Measurements from ENCODE around the gene SLC25A31. TPM values are rescaled to one million over a fixed set of nuclear protein-coding genes. Genes with fewer than 3 reads are reported as not detected.

Gene SLC25A31
- total RNA-seq, 1 donor from 2014 or later: not detected

DNA sequence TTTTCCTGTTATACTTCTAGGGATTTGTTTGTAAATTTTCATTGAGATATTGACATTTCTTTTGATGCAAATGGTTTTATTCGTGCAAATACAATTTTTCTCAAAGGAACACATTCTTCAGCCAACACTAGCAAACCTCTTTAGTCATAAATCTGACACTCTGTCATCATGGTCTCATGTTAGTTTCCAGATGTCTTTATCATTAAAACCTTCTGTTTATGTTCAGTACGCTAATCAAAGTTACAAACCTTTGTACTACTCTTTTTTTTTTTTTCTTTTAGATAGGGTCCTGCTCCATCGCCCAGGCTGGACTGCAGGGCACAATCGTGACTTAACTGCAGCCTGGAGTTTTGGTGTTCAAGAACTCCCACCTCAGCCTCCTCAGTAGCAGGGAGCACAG is 7.1 kb downstream of the SLC25A31 start:
- Mint-ChIP-seq H3K4me1 (ENCODE audit: low read depth, unreplicated experiment) (no peaks in the 10 kb centered on the region), H3K36me3 (ENCODE audit: unreplicated experiment) (peaks cover 5% of the 10 kb centered on the region), H3K27ac (ENCODE audit: unreplicated experiment) (no peak overlapping the region), H3K4me3 (ENCODE audit: unreplicated experiment) (no peak overlapping the region), H3K9me3 (ENCODE audit: unreplicated experiment) (no peaks in the 10 kb centered on the region), H3K27me3 (ENCODE audit: unreplicated experiment) (no peaks in the 10 kb centered on the region)
- TF ChIP-seq, protein P1, sequence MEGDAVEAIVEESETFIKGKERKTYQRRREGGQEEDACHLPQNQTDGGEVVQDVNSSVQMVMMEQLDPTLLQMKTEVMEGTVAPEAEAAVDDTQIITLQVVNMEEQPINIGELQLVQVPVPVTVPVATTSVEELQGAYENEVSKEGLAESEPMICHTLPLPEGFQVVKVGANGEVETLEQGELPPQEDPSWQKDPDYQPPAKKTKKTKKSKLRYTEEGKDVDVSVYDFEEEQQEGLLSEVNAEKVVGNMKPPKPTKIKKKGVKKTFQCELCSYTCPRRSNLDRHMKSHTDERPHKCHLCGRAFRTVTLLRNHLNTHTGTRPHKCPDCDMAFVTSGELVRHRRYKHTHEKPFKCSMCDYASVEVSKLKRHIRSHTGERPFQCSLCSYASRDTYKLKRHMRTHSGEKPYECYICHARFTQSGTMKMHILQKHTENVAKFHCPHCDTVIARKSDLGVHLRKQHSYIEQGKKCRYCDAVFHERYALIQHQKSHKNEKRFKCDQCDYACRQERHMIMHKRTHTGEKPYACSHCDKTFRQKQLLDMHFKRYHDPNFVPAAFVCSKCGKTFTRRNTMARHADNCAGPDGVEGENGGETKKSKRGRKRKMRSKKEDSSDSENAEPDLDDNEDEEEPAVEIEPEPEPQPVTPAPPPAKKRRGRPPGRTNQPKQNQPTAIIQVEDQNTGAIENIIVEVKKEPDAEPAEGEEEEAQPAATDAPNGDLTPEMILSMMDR (IDR thresholded peaks at IDR 0.05; ENCODE audit: partially characterized antibody, unreplicated experiment): no peak
- DNase-seq: no peak

DNA sequence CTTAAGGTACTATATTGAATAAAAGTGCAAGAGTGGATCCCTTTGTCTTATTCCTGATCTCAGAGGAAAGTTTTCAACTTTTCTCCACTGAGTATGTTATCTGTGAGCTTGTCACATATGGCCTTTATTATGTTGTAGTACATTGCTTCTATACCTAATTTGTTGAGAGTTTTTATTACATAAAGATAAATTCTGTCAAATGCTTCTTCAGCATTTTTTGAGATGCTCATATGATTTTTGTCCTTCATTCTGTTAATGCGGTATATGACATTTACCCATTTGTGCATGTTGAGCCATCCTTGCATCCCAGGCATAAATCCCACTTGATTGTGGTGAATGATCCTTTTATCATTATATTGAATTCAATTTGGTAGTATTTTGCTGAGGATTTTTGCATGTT is 11.0 kb downstream of the SLC25A31 start:
- H3K36me3 Mint-ChIP-seq (ENCODE audit: unreplicated experiment): peaks cover 5% of the 10 kb centered on the region
- TF ChIP-seq, protein P1 (IDR thresholded peaks at IDR 0.05; ENCODE audit: partially characterized antibody, unreplicated experiment): no peak
- no peaks in the 10 kb centered on the region for H3K4me1 Mint-ChIP-seq (ENCODE audit: low read depth, unreplicated experiment)

DNA sequence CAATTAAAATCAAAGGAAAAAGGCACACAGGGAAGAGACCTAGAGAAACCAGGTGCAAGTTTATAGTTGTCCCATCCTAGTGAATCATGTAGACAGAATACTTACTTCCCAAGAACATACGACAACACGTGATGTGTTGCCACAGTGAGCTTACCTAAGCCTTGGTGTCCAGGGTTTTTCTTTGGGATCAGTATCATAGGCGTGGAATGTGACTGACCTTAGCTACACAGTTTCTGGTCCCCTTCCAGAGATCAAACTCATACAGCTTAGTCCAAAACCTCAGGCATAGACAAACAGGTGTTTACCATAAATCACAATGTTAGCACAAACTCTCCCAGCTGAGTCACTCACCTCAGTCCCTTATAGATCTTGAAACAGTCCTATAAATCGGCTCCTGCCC is 17.7 kb downstream of the SLC25A31 start:
- H3K27me3 Mint-ChIP-seq (ENCODE audit: unreplicated experiment): peaks cover 1% of the 10 kb centered on the region
- H3K4me1 Mint-ChIP-seq (ENCODE audit: low read depth, unreplicated experiment): no peaks in the 10 kb centered on the region
- H3K36me3 Mint-ChIP-seq (ENCODE audit: unreplicated experiment): peaks cover 6% of the 10 kb centered on the region
- no peak overlapping the region for H3K4me3 Mint-ChIP-seq (ENCODE audit: unreplicated experiment)
- H3K27ac Mint-ChIP-seq (ENCODE audit: unreplicated experiment): no peak overlapping the region
- TF ChIP-seq, protein P1 (IDR thresholded peaks at IDR 0.05; ENCODE audit: partially characterized antibody, unreplicated experiment): no peak
- H3K9me3 Mint-ChIP-seq (ENCODE audit: unreplicated experiment): peaks cover 5% of the 10 kb centered on the region
- DNase-seq: no peak

More for the DNA sequence above, 11.0 kb downstream of the SLC25A31 start:
- no peak overlapping the region for H3K4me3 Mint-ChIP-seq (ENCODE audit: unreplicated experiment)
- H3K27ac Mint-ChIP-seq (ENCODE audit: unreplicated experiment): no peak overlapping the region
- no peaks in the 10 kb centered on the region for H3K9me3 Mint-ChIP-seq (ENCODE audit: unreplicated experiment)
- DNase-seq: no peak
- no peaks in the 10 kb centered on the region for H3K27me3 Mint-ChIP-seq (ENCODE audit: unreplicated experiment)

DNA sequence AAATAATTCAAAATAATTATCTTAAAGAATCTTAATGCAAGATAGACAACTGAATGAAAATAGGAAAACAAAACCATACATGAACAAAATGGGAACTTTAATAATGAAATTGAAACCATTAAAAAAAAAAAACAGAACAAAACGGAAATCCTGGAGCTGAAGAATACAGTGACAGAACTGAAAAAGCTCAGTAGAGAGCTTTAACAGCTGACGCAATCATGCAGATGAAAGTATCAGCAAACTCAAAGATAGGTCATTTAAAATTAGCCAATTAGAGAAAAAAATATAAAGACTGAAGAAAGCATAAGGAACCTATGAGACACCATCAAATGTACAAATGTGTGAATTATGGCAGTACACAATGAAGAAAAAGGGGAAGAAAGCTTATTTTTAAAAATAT is 18.8 kb downstream of the SLC25A31 start:
- Mint-ChIP-seq H3K27ac (ENCODE audit: unreplicated experiment) (no peak overlapping the region), H3K27me3 (ENCODE audit: unreplicated experiment) (peaks cover 1% of the 10 kb centered on the region)
- TF ChIP-seq, protein P1 (IDR thresholded peaks at IDR 0.05; ENCODE audit: partially characterized antibody, unreplicated experiment): no peak

DNA sequence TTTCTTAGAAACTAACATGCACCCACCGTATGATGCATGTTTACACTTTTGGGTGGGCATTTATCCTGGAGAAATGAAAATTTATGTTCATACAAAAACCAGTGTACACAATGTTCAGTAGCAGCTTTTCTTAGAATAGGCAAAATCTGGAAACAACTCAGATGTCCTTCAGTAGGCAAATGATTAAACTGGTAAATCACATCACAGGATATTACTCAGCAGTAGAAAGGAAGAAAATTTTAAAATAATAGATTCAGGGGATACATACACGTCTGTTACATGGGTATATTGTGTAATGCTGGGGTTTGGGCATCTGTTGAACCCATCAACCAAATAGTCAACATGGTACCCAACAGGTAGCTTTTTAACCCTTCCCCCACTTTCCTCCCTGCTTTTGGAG is 26.7 kb downstream of the SLC25A31 start:
- H3K9me3 Mint-ChIP-seq (ENCODE audit: unreplicated experiment): no peaks in the 10 kb centered on the region
- H3K27me3 Mint-ChIP-seq (ENCODE audit: unreplicated experiment): peaks cover 2% of the 10 kb centered on the region
- no peak overlapping the region for H3K27ac Mint-ChIP-seq (ENCODE audit: unreplicated experiment)
- DNase-seq: no peak
- TF ChIP-seq, protein P1 (IDR thresholded peaks at IDR 0.05; ENCODE audit: partially characterized antibody, unreplicated experiment): no peak
- no peak overlapping the region for H3K4me3 Mint-ChIP-seq (ENCODE audit: unreplicated experiment)
- H3K36me3 Mint-ChIP-seq (ENCODE audit: unreplicated experiment): peaks cover 4% of the 10 kb centered on the region
- no peaks in the 10 kb centered on the region for H3K4me1 Mint-ChIP-seq (ENCODE audit: low read depth, unreplicated experiment)

More for the DNA sequence above, 18.8 kb downstream of the SLC25A31 start:
- no peak for DNase-seq
- Mint-ChIP-seq H3K36me3 (ENCODE audit: unreplicated experiment) (peaks cover 6% of the 10 kb centered on the region), H3K9me3 (ENCODE audit: unreplicated experiment) (peaks cover 5% of the 10 kb centered on the region), H3K4me3 (ENCODE audit: unreplicated experiment) (no peak overlapping the region), H3K4me1 (ENCODE audit: low read depth, unreplicated experiment) (no peaks in the 10 kb centered on the region)

All from glutamatergic neuron (in vitro differentiated cells).